HUDEP-2 (cell line): ENCODE results near the gene TGFBI.

Experiments
- DNase-seq, 76 experiments: peaks; one replicate each; lab custom pipeline; 2025; ENCODE audit not compliant: unreplicated experiment in 76 of 76; lab: John Stamatoyannopoulos, UW

TGFBI gene

GRCh38 chr5:136023958-136024541 is 4.7 kb upstream of the TGFBI start:
- no peak for DNase-seq

- DNase-seq: no peak
Measured at GRCh38 chr5:136025900-136026299, 2.9 kb upstream of the TGFBI start.

DNA sequence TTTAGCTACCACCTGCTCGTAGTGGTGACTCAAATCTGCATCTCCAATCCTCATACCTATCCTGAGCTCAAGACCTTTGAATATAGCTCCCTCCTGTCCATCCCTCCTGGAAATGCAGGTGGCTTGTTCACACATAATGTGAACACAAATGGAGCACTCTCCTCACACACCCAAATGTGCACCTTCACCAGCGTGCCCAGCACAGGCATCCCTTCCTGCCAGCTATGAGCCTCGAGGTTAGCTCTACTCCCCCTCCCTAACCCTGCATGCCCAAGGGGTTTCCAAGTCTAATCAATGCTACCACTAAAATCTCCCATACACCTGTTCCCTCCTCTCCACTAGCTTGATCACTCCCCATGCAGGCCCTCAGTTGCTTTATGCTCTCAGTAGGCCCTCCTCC is 2.2 kb upstream of the TGFBI start:
- no peak for DNase-seq

- no peak for DNase-seq
Measured at GRCh38 chr5:136027311-136027710, 1.5 kb upstream of the TGFBI start.

DNA sequence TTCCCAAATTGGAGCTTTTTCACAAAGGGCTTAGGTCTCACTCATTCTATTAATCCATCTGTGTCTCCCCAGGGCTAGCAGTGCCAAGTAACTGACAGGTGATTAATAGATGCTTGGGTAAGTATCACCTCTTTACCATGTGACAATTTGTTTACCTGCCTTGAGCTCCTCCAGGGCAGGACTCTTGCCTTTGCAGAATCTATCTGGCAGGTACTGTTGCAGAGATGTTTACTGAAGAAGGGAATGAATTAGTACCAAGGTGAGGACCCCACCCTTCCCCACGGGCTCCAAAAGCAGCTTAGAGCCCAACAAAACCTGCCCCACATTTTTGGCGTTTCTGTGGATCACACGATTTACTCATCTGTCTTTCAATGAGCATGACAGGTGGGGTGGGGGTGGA is 698 bp upstream of the TGFBI start:
- no peak for DNase-seq

GRCh38 chr5:136030252-136030651 is 1.5 kb downstream of the TGFBI start:
- no peak for DNase-seq

DNA sequence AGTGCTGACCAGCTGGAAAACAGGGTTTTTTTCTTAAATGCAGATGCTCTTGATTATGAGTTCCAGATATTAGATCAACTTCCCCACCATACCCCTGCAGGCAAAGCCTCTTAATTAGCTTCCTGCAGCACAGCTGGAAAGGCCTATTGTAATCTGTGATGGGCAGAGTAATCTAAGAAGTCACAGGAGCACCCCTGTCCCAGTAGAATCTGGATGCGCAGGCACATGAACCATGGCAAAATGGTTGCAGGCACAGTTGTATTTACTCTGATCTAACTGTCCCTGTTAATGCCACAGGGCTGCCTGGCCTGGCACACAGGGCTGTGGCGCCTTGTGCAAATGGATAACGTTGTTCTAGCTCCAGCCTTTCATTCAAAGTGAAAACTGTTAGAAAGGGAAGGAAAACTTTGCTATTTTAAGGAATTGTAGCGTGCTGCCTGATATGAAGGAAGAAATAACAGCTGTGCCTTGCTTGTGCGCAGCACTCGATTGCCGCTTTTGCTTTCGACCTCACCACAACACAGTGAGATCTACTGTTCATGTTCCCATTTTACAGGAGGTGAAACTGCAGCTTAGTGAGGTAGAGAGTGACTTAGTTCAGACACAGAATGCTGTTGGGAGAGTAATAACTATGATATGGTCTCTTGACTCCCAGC is 2.3 kb downstream of the TGFBI start:
- DNase-seq: no peak

GRCh38 chr5:136031711-136032110 is 2.9 kb downstream of the TGFBI start:
- DNase-seq: no peak

DNA sequence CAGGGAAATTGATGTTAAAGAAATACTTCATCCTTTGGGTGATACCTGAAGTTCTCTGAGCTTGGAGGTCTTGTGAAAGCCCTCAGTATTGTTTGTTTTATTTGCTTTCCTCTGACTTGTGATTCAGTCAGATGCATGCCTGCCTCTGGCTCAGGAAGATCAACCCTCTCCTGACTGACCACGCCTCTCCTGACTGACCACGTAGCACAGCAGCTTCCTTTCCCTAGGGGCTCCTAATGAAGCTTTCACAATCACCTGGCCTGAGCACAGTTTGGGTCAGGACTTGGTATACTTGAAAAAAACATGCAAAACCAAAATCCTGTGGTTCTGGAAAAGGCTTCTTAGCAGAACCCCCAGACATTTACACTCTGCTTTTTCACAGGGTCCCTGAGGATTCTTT is 3.8 kb downstream of the TGFBI start:
- DNase-seq: no peak

GRCh38 chr5:136033234-136033633 is 4.4 kb downstream of the TGFBI start:
- DNase-seq: no peak

DNA sequence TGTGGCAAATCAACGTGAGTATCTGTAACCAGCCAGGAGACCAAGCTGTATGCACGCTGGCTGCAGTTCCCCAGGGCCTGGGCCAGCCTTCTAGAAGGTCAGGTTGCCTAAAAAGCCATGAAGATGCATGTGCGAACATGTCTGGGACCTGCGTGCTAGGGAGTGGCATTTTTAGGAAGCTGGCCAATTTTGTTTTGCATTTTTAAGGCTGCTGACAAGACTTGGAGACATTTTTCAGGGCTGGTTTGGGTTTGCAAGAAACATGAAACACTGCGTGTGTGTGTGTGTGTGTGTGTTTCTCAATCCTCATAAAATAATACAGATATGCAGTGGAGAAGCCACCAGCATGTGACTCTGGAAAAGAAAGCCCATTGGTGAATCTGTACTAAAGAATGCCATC is 5.1 kb downstream of the TGFBI start:
- DNase-seq: no peak

- DNase-seq: no peak
Measured at GRCh38 chr5:136034492-136034891, 5.7 kb downstream of the TGFBI start.

GRCh38 chr5:136034984-136035383 is 6.2 kb downstream of the TGFBI start:
- no peak for DNase-seq

- DNase-seq: no peak
Measured at GRCh38 chr5:136035837-136036236, 7.0 kb downstream of the TGFBI start.

GRCh38 chr5:136036293-136036911 is 7.6 kb downstream of the TGFBI start:
- no peak for DNase-seq

DNA sequence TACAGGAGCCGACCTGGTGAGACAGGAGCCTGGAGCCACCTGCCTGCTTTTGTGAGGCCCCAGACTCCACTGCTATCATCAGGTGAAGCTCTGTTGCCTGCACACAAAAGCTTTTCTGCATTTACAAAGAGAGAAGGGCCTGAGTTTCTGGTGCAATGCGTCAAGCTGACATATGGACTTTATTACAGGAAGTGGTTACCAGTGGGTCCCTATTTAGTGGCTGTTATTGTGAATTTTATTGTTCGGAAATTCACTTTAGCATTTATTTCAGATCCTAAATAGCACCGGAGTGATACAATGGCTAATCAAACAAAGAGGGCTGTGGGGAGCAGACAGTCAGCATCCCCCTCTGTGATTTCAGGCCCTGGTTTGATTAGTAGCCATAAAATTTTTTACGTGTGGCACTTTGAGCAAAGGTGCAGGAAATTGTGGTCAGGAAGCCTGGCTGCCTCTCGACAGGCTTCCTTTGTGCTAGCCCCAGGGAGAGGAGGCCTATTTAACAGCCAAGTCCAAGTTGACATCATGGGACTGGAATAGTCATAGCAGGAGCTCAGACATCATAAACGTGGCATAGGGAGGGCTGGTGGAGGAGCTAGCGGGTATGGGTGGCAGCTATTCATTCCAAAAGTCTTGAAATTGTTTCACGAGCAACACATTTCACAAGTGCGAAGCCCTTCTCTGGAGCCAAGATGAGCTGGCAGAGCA is 8.4 kb downstream of the TGFBI start:
- DNase-seq: no peak

DNA sequence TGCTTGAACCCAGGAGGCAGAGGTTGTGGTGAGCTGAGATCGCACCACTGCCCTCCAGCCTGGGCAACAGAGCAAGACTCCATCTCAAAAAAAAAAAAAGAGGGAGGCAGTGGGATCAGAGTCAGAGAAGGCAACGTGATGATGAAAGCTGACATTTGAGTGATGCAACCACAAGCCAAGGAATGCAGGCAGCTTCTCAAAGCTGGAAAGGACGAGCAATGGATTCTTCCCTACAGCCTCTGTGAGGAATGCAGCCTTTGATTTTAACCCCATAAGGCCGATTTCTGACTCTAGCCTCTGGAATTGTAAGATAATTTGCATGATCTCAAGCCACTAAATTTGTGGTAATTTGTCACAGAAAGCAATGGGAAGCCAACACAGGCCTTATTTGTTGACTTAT is 9.8 kb downstream of the TGFBI start:
- DNase-seq: no peak

DNA sequence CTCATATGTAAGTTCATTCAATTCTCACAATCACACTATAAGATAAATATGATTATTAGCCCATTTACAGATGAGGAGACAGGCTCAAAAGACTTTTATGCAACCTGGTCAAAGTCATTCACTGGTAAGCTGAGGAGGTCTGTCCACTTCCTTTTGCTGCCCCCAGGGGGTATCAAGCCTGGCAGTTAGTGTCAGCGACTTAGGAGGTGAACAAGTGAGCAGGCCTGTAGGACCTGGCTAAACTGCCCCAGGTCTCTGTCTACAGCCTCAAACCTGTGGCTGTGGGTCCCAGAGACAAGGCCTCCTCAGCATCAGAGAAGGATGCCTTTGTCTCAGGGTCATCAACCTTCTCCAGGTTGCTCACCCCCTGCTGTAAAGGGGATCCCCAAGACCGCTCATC is 10.4 kb downstream of the TGFBI start:
- DNase-seq: no peak

- DNase-seq: no peak
Measured at GRCh38 chr5:136040746-136041415, 12.1 kb downstream of the TGFBI start.

- DNase-seq: no peak
Measured at GRCh38 chr5:136042156-136042555, 13.4 kb downstream of the TGFBI start.

GRCh38 chr5:136042665-136043121 is 13.9 kb downstream of the TGFBI start:
- no peak for DNase-seq
